Adrenal gland (tissue), 5 donors: ENCODE data around the gene SNED1.

ENCODE experiments used
- POLR2A ChIP-seq, 2 donors: fragments of 450-650 bp; IDR thresholded peaks; one replicate each; pipeline ENCODE4 v1.6.1; 2017; ENCODE audit warnings: antibody characterized with exemption in 2 of 2, mild to moderate bottlenecking in 2 of 2, moderate library complexity in 1 of 2
- TF ChIP-seq, protein P1 (sequence below), 6 experiments: fragments of 450-650 bp in 4 of 6; fragments of 200-600 bp in 2 of 6; sonication (generic) in 1 of 6; IDR thresholded peaks; 1 replicate in 5 of 6; 2 replicates in 1 of 6; pipeline versions ENCODE4 v1.5.1 to v1.8.0; 2016 to 2021; ENCODE audit warnings: antibody characterized with exemption in 6 of 6, mild to moderate bottlenecking in 2 of 6, moderate library complexity in 1 of 6
- donor health status: DM: no; HTN: no; CAD: no.

- TF ChIP-seq POLR2A (IDR thresholded peaks at IDR 0.05) = no peak
- TF ChIP-seq, protein P1, sequence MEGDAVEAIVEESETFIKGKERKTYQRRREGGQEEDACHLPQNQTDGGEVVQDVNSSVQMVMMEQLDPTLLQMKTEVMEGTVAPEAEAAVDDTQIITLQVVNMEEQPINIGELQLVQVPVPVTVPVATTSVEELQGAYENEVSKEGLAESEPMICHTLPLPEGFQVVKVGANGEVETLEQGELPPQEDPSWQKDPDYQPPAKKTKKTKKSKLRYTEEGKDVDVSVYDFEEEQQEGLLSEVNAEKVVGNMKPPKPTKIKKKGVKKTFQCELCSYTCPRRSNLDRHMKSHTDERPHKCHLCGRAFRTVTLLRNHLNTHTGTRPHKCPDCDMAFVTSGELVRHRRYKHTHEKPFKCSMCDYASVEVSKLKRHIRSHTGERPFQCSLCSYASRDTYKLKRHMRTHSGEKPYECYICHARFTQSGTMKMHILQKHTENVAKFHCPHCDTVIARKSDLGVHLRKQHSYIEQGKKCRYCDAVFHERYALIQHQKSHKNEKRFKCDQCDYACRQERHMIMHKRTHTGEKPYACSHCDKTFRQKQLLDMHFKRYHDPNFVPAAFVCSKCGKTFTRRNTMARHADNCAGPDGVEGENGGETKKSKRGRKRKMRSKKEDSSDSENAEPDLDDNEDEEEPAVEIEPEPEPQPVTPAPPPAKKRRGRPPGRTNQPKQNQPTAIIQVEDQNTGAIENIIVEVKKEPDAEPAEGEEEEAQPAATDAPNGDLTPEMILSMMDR (IDR thresholded peaks at IDR 0.05) = no peak
Measured at GRCh38 chr2:240965296-240965904, 33.0 kb upstream of the SNED1 start.
